NCI-H1092 (cell line): ENCODE measurements around the gene RCAN2.
A peak's percentile ranks its signal among the peaks of the same experiment; 100 is the strongest.
"Not testable (repeated sequence)": the region's sequence is repeated elsewhere in the genome, so short reads cannot be mapped to it uniquely, and the experiment has no call there.

Experiments used
- DNase-seq: peaks from one replicate; lab custom pipeline; 2025; lab: John Stamatoyannopoulos, UW

RCAN2 gene

GRCh38 chr6:46333481-46333880 lies 157.8 kb downstream of the RCAN2 start:
- no peak for DNase-seq

DNA sequence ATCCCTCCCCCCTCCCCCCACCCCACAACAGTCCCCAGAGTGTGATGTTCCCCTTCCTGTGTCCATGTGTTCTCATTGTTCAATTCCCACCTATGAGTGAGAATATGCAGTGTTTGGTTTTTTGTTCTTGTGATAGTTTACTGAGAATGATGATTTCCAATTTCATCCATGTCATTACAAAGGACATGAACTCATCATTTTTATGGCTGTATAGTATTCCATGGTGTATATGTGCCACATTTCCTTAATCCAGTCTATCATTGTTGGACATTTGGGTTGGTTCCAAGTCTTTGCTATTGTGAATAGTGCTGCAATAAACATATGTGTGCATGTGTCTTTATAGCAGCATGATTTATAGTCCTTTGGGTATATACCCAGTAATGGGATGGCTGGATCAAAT lies 158.8 kb downstream of the RCAN2 start:
- DNase-seq, result not testable (repeated sequence)

- DNase-seq, result no peak
Measured at GRCh38 chr6:46331461-46331860, 159.8 kb downstream of the RCAN2 start.

DNA sequence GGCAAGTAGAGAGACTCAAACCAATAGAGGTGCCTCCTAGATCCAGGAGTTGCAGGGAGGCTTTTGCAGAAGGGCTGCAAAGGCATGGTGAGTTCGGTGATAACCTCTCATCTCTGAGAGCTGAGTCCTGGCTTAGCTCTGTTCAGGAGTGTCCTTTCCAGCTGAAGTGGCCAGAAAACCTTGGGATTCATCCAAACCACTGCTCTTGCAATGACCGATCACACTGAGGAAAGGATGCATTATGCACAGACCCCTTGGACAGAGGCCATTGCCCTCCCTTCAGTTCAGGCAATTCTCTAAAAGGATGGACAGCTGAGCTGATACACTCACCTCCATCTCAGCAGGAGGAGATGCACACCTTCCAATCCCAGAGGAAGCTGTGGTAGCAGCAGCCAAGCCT lies 161.7 kb downstream of the RCAN2 start:
- DNase-seq, result peak; percentile 91

DNA sequence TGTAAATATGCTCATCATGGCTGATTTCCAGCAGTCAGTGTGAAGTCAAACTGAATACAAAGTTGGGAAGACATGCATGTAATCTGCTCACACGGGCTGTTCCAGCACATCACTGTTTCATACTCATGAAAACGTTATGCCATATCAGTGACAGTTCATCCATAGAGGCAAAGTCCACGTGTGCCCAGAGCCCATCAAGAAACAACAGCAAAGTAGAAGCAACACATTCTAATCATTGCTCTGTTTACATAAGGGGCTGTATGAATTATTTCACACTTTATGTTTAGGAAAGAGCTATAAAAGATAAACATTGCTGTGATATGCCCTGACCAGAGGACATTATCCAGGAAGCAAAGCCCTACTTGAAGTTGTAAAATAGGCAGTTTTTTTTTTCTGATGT lies 163.5 kb downstream of the RCAN2 start:
- DNase-seq, result no peak

GRCh38 chr6:46325561-46326530 lies 165.4 kb downstream of the RCAN2 start:
- DNase-seq, result peak; percentile 81

DNA sequence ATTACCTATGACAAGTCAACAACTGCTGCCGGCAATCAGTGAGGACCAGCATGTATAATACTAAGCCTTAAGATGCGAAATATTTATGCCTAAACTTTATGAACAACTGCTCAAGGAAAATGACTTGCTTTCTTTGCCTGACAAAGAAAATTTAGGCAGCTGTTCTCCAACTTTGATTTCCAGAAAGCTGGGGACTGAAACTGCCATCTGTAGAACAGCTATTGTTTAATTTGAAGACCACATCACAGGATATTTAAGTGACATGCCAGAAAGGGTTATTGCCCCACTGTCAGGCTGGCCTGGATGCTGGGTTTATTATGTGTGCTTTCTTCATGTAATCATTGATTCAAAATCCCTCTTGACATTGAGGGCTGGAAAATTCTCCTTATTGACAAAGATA lies 166.5 kb downstream of the RCAN2 start:
- DNase-seq, result no peak

GRCh38 chr6:46323966-46324622 lies 167.2 kb downstream of the RCAN2 start:
- DNase-seq, result no peak

DNA sequence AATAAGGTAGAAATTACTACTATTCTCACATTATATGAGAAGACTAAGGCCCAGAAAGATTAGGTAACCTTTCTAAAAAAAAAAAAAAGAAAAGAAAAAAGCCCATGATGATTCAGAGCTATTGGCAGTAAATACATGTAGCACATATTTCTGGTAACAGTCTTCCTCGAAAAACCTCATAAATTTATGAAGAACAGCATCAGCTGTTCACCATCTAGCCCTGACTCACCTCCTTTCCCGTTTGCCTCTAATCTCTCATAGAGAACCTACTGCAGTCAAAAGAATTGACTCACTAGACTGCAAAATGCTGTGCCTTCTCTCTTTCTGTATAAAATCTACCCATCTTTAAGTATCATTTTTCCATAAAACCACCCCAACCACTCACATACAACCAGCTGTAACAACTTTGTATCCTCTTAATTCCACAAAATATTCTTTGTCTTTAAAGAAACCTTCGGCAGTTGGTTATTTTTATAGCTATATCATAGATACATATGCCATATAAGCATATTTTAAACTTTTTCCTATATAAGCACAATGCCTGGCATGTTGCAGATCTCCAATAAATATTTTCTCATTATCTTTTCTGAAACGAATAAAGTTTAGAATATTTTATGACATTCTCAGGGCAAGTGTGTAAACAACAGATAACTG lies 167.8 kb downstream of the RCAN2 start:
- DNase-seq, result no peak

- DNase-seq, result no peak
Measured at GRCh38 chr6:46320505-46320904, 170.7 kb downstream of the RCAN2 start.

DNA sequence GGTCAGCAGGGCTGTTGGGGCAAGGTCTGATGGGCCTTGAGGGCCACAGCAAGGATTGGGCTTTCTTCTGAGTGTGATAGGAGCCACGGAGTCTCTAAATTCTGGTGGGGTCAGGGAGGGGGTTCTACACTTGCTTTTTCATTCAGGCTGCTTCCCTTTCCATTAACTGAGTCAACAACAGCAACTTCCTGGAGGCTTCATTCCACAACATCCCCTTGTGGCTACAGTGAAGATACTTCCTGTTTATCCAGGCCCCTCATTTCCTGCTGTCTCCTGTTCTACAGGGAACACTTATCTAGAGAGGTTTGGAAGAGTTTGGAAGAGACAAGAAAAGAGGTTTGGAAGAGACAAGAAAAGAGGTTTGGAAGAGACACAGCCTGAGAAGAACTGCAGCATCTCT lies 175.7 kb downstream of the RCAN2 start:
- no peak for DNase-seq

DNA sequence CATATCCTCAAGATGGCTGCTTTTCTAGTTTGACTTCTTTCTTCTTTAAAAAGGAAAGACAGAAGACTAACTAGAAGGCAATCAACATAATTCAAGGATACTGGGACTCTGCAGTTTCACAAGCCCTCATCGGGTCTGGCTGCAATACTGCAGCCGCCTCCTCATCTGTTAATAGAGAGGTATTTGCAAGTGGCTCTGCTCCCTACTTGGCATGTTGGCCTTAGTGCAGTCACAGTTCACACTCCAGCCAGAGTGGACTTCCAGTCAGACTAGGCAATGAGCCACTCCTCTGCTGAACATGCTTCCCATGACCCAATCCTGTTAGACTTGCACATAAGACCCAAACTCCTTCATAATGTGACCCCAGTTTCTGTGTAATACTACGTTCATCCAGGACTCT lies 178.6 kb downstream of the RCAN2 start:
- no peak for DNase-seq

GRCh38 chr6:46310196-46310595 lies 181.1 kb downstream of the RCAN2 start:
- DNase-seq, result no peak

GRCh38 chr6:46306431-46306830 lies 184.8 kb downstream of the RCAN2 start:
- DNase-seq, result no peak

DNA sequence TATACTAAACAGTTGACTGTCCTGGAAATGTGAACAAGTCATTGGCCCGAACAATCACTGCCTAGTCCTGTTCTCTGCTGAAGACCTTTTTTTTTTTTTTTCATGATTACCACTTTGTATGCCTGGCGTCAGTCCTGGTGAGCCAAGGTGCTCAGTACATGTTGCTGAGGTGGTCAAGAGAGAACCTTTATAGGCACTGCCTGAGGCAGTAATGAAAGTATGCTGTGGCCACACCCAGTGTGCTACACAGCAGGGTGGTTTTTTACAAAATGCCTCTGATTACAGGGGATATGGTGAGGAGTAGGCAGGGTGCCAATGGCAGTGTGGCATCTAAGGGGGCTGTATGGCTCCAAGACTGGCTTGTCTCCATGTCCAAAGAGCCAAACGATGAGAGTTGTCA lies 185.4 kb downstream of the RCAN2 start:
- DNase-seq, result no peak

- no peak for DNase-seq
Measured at GRCh38 chr6:46305236-46305635, 186.0 kb downstream of the RCAN2 start.

GRCh38 chr6:46302816-46303215 lies 188.4 kb downstream of the RCAN2 start:
- no peak for DNase-seq

GRCh38 chr6:46302176-46302575 lies 189.1 kb downstream of the RCAN2 start:
- DNase-seq, result no peak

DNA sequence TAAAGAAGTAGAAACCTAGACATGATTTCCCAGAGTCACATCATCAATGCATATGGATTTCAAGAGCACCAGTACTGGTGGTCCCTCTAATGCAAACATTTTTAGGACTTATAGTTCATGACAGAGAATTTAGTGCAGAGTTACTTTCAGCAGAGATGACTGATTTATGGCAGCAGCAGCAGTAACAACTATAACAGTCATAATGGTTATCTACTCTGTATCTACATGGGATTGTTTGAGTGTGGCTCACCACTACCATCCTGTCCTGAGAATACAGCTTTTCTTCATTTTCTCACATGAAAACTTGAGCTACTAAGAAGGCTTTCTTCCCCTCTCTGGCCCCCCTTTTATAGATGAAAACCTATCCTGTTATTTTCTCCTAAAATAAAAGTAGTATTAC lies 192.0 kb downstream of the RCAN2 start:
- DNase-seq, result no peak

- DNase-seq, result no peak
Measured at GRCh38 chr6:46296586-46296985, 194.7 kb downstream of the RCAN2 start.

DNA sequence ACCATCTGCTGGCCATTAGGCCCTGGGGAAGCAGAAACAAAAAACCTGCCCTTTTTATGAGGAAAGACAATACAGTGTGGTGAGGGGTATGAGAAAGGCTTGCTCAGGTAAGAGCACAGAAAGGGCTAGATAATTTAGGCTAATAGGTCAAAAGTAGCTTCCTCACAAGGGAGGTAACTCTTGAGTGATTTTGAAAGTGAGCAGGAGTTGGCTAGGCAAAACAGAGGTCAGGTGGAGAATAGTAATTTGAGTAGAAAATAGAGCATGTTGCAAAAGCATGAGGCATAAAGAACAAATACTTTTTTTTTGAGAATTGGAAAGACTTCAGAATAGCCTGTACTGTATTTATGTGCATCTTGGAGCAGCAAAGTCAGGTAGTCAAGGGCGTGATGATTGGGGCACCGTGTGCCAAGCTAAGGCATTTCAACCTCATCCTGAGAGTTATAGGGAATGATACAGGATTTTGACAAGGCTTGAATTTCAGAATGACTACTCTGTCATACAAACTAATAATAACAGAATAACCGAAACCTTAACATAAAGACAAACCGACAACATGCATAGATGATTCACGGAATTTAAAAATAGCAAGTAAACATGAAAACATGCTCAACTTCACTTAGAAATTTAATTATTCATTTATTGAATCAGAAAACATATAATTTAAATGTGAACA lies 197.5 kb downstream of the RCAN2 start:
- DNase-seq, result no peak

DNA sequence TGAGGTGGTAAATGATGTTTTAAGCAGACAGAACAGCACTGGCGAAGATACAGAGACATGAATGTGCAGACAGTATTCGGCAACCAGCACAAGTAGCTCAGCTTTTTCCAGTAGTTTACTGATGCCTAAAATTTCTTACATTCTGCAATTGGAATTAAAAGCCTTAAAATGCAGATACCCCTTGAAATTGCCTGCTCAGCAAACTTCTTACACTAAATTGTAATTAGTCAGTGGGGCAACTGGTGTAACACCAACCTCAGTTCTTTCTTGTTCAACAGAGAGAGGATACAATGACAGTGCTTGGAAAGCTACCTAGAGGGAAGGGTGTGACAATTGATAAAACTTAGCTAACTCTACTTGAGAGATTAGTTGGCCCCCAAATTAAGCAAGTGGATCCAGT lies 199.4 kb downstream of the RCAN2 start:
- DNase-seq, result no peak
